Measurements from ENCODE around the gene TTC4.

Gene TTC4

GRCh38 chr1:54706419-54706818, 9.2 kb upstream of the TTC4 start:
- DNase-seq: no peak

- no peak for DNase-seq
These were observed 7.3 kb upstream of the TTC4 start for GRCh38 chr1:54708385-54708784.

- no peak for DNase-seq
These were observed 5.9 kb upstream of the TTC4 start for GRCh38 chr1:54709547-54710292.

- DNase-seq: no peak
These were observed 5.2 kb upstream of the TTC4 start for GRCh38 chr1:54710434-54710833.

- DNase-seq: no peak
These were observed 4.8 kb upstream of the TTC4 start for GRCh38 chr1:54710841-54711240.

GRCh38 chr1:54711536-54711935, 4.1 kb upstream of the TTC4 start:
- DNase-seq: no peak

- DNase-seq: no peak
These were observed 674 bp upstream of the TTC4 start for GRCh38 chr1:54714881-54715492.

- DNase-seq: no peak
These were observed 812 bp downstream of the TTC4 start for GRCh38 chr1:54716299-54717047.

- DNase-seq: no peak
These were observed 6.1 kb downstream of the TTC4 start for GRCh38 chr1:54721719-54722118.

- no peak for DNase-seq
These were observed 8.3 kb downstream of the TTC4 start for GRCh38 chr1:54723985-54724384.

- DNase-seq: no peak
These were observed 9.1 kb downstream of the TTC4 start for GRCh38 chr1:54724771-54725170.

GRCh38 chr1:54728027-54728426, 12.4 kb downstream of the TTC4 start:
- DNase-seq: no peak

- DNase-seq: no peak
These were observed 21.0 kb downstream of the TTC4 start for GRCh38 chr1:54736685-54737084.

GRCh38 chr1:54738244-54738643, 22.6 kb downstream of the TTC4 start:
- no peak for DNase-seq

GRCh38 chr1:54741531-54741930, 25.9 kb downstream of the TTC4 start:
- DNase-seq: no peak

GRCh38 chr1:54742282-54742681, 26.6 kb downstream of the TTC4 start:
- no peak for DNase-seq

- no peak for DNase-seq
These were observed 28.0 kb downstream of the TTC4 start for GRCh38 chr1:54743416-54744226.

- DNase-seq: no peak
These were observed 29.0 kb downstream of the TTC4 start for GRCh38 chr1:54744696-54745095.

- DNase-seq: no peak
These were observed 29.6 kb downstream of the TTC4 start for GRCh38 chr1:54745274-54745673.

- no peak for DNase-seq
These were observed 30.2 kb downstream of the TTC4 start for GRCh38 chr1:54745864-54746263.

- no peak for DNase-seq
These were observed 32.6 kb downstream of the TTC4 start for GRCh38 chr1:54748094-54748835.

- no peak for DNase-seq
These were observed 34.9 kb downstream of the TTC4 start for GRCh38 chr1:54750596-54750995.

GRCh38 chr1:54751426-54751825, 35.8 kb downstream of the TTC4 start:
- DNase-seq: no peak

All from NCI-H510A treated with DMSO at 0.1 percent for 48 hours (cell line).